ENCODE measurements around the gene ADGRB2.

DNA sequence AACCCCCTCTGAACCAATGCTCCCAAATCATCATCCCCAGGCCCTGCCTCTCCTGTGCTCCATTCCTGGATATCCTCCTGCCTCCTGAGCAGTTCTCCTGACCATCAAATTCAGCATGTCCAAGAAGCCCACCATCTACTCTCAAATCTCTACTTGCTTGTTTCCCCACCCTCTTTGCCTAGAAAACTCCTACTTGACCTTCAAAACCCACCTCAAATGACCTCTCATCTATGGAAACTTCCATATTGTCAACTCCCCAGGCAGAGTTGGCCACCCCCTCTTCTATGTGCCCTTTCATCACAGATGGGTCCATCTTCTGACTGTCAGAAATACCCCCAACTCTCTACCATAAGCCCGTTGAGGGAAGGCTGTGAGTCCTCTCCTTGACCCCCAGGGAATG lies 16.8 kb downstream of the ADGRB2 start:
- no peak for TF ChIP-seq CTCF (conservative IDR thresholded peaks at IDR 0.05)
- TF ChIP-seq EZH2 (IDR thresholded peaks at IDR 0.05; ENCODE audit: low read depth), result no peak
